SK-N-MC (cell line): ENCODE results near the gene C7orf33.
"Not testable (repeated sequence)": the region's sequence is repeated elsewhere in the genome, so short reads cannot be mapped to it uniquely, and the experiment has no call there.

Source experiments
- EZH2 ChIP-seq: fragments of 200-600 bp; sonication (generic); IDR thresholded peaks from one replicate; pipeline ENCODE4 v1.6.1; 2017; ENCODE audit warnings: antibody characterized with exemption
- FOXP2 ChIP-seq: optimal IDR thresholded peaks from 2 replicates; pipeline ENCODE3; 2011; ENCODE audit warnings: mild to moderate bottlenecking, moderate library complexity; ENCODE audit not compliant: insufficient read depth; ENCODE audit errors: extremely low read length, control extremely low read depth
- POLR2AphosphoS5 ChIP-seq: IDR thresholded peaks from 2 replicates; pipeline ENCODE4 v1.6.1; 2012; ENCODE audit warnings: mild to moderate bottlenecking, low read depth, low read length, borderline replicate concordance

DNA sequence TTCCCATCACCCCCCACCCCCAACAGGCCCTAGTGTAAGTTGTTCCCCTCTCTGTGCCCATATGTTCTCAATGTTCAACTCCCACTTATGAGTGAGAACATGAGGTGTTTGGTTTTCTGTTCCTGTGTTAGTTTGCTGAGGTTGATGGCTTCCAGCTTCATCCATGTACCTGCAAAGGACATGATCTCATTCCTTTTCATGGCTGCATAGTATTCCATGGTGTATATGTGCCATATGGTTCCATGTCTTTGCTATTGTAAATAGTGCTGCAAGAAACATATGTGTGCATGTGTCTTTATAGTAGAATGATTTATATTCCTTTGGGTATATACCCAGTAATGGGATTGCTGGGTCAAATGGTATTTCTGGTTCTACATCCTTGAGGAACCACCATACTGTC lies 17.0 kb upstream of the C7orf33 start:
- TF ChIP-seq EZH2, POLR2AphosphoS5, FOXP2: not testable (repeated sequence)
